MM.1S (cell line): ENCODE data around the gene TBC1D19.

ENCODE experiments used
- EZH2 ChIP-seq: fragments of 300-600 bp; sonication (generic); optimal IDR thresholded peaks from 2 replicates; pipeline ENCODE3; 2017; ENCODE audit warnings: low read depth, mild to moderate bottlenecking, antibody characterized with exemption, low read length, mixed read lengths
- TF ChIP-seq, protein P1 (sequence below): fragments of 300-600 bp; sonication (generic); IDR thresholded peaks from 2 replicates; pipeline ENCODE4 v1.5.1; 2016; ENCODE audit warnings: antibody characterized with exemption, low read length, mixed read lengths

DNA sequence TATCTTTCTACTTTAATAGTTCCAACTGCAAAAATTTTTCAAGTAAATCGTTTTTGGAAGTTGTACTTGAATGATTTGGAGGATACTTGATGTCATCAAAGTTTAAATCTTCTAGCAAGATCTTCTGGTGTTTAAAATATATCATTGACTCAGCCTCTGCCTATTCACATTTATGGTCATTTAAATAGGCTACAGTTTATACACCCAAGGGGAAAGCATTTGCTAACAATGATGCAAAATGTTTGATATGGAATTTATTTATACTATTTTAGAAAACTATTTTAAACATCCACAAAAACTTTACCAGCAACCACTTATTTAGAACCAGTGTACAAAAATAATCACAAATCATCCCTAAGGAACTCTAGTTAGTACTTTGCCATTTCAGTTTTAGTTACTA is 153.5 kb downstream of the TBC1D19 start:
- TF ChIP-seq, protein P1, sequence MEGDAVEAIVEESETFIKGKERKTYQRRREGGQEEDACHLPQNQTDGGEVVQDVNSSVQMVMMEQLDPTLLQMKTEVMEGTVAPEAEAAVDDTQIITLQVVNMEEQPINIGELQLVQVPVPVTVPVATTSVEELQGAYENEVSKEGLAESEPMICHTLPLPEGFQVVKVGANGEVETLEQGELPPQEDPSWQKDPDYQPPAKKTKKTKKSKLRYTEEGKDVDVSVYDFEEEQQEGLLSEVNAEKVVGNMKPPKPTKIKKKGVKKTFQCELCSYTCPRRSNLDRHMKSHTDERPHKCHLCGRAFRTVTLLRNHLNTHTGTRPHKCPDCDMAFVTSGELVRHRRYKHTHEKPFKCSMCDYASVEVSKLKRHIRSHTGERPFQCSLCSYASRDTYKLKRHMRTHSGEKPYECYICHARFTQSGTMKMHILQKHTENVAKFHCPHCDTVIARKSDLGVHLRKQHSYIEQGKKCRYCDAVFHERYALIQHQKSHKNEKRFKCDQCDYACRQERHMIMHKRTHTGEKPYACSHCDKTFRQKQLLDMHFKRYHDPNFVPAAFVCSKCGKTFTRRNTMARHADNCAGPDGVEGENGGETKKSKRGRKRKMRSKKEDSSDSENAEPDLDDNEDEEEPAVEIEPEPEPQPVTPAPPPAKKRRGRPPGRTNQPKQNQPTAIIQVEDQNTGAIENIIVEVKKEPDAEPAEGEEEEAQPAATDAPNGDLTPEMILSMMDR: no peak
- TF ChIP-seq EZH2: no peak
